SH-SY5Y (cell line): Measurements from ENCODE around the gene HECW1.

Source experiments
- GATA2 ChIP-seq: IDR thresholded peaks from 2 replicates; pipeline ENCODE4 v1.6.1; 2011; ENCODE audit warnings: mild to moderate bottlenecking, low read depth, low read length
- GATA3 ChIP-seq: IDR thresholded peaks from 2 replicates; pipeline ENCODE4 v1.6.1; 2011; ENCODE audit warnings: low read depth, mild to moderate bottlenecking, low read length, moderate library complexity

Gene HECW1

GRCh38 chr7:43533801-43534479 lies 421.5 kb downstream of the HECW1 start:
- TF ChIP-seq GATA3: no peak
- no peak for TF ChIP-seq GATA2

GRCh38 chr7:43535031-43535451 lies 422.6 kb downstream of the HECW1 start:
- TF ChIP-seq GATA3 (no peak), GATA2 (no peak)

- TF ChIP-seq GATA3: no peak
- TF ChIP-seq GATA2: no peak
Observed at GRCh38 chr7:43535810-43536585, 423.6 kb downstream of the HECW1 start.

GRCh38 chr7:43536773-43537172 lies 424.3 kb downstream of the HECW1 start:
- TF ChIP-seq GATA3 (no peak), GATA2 (no peak)

- TF ChIP-seq GATA2 (no peak), GATA3 (no peak)
Observed at GRCh38 chr7:43537765-43538403, 425.4 kb downstream of the HECW1 start.

GRCh38 chr7:43538404-43538771 lies 425.9 kb downstream of the HECW1 start:
- no peak for TF ChIP-seq GATA2
- no peak for TF ChIP-seq GATA3

GRCh38 chr7:43540471-43540870 lies 428.0 kb downstream of the HECW1 start:
- TF ChIP-seq GATA2 (no peak), GATA3 (no peak)

- TF ChIP-seq GATA2 (no peak), GATA3 (no peak)
Observed at GRCh38 chr7:43542716-43543115, 430.3 kb downstream of the HECW1 start.

- TF ChIP-seq GATA2: no peak
- no peak for TF ChIP-seq GATA3
Observed at GRCh38 chr7:43546231-43546630, 433.8 kb downstream of the HECW1 start.

- TF ChIP-seq GATA3 (no peak), GATA2 (no peak)
Observed at GRCh38 chr7:43550427-43550826, 438.0 kb downstream of the HECW1 start.

GRCh38 chr7:43552122-43552521 lies 439.7 kb downstream of the HECW1 start:
- no peak for TF ChIP-seq GATA3

- TF ChIP-seq GATA3 (no peak), GATA2 (no peak)
Observed at GRCh38 chr7:43553999-43554398, 441.6 kb downstream of the HECW1 start.

- TF ChIP-seq GATA3 (no peak), GATA2 (no peak)
Observed at GRCh38 chr7:43554423-43554822, 442.0 kb downstream of the HECW1 start.

GRCh38 chr7:43557831-43558495 lies 445.5 kb downstream of the HECW1 start:
- TF ChIP-seq GATA3: no peak
- no peak for TF ChIP-seq GATA2
